Measurements from ENCODE around the gene APRT. TPM values are rescaled to one million over a fixed set of nuclear protein-coding genes. Genes with fewer than 3 reads are reported as not detected.

Gene APRT, protein sequence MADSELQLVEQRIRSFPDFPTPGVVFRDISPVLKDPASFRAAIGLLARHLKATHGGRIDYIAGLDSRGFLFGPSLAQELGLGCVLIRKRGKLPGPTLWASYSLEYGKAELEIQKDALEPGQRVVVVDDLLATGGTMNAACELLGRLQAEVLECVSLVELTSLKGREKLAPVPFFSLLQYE
- total RNA-seq = 13.1 TPM

GRCh38 chr16:88811769-88812512, at the start of gene APRT:
APRT (minus strand) TSS chr16:88811928; CDS start chr16:88811899, 29 bp downstream.

DNA sequence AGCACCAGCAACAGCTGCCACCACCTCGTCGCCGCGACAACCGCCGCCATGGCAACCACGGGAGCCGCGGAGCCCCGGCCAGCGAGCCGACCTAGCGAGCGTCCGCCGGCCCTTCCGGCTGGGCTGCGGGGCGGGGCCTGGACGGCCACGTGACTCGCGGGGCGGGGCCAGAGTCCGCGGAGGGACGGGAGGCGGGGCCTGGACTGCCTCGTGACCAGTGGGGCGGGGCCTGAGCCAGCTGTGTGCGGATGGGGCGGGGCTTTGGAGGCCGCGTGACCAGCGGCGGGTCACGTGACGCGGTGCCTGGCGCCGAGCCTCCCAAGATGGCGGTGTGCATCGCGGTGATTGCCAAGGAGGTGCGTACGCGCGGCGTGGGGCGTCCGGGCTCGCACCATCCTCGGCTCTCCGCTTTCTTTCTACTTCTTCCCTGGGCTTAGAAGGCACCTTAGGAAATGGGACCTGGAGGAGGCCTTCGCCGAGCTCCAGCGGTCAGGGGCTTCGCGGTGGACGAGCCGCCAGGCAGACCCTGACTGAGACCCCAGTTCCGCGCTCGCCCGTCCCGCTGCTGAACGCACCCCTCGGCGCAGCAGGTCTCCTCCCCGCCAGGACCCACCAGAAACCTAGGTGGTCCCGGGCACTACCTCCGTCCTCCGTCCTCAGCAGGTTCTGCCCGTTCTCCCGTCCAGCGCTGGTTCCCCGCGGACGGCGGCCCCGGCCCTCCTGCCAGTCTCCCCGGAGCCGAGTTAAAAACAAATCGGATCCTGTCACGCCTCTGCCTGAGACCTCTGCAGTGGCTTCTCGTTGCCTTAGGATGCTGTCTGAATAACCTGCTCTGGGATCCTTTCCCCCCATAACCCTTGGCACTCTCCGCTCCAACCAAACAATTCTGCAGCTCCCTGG, 45.4 kb upstream of the APRT start, which contains the start of the genes GALNS and TRAPPC2L:
TSS of gene GALNS (minus strand) at position 120 of the 900 bp plus-strand sequence. CDS start at position 50, 70 bp downstream.
TSS of gene TRAPPC2L (plus strand) at position 300 of the 900 bp plus-strand sequence. CDS start at position 324, 24 bp downstream.

DNA sequence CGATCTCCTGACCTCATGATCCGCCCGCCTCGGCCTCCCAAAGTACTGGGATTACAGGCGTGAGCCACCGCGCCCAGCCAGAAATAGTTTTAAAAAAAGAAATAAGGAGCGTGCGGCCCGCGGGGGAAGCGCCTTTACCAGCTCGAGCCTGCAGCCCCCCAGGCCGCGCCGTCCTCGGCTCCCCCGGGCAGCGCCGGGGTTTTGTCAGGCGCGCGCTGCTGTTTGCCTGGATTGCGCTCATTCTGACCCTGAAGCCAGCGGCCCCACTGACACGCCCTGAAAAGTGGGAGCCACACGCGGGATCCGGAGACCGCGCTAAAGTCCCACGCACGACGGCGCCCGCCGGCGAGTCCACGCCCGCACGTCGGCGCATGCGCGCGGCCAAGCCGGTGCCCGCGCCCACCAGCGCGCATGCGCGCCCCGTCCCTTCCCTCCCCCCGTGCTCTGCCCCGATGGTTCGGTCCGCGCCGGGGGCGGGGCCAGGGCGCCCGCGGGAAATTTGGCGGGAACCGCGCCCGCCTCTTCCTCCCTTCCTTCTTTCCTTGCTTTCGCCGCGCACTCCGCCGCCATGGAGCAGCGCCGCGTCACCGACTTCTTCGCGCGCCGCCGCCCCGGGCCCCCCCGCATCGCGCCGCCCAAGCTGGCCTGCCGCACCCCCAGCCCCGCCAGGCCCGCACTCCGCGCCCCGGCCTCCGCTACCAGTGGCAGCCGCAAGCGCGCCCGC, 8.3 kb downstream of the APRT start, which contains the start of gene CDT1:
TSS of gene CDT1 (plus strand) at position 526 of the 724 bp plus-strand sequence. CDS start at position 569, 43 bp downstream.

GRCh38 chr16:88785106-88785924, 26.4 kb downstream of the APRT start, which contains the start of gene PIEZO1:
PIEZO1 (minus strand) TSS chr16:88785220; CDS start chr16:88784964, 256 bp downstream.

Other genes starting within 250 kb of the APRT start
- gene ZC3H18, start 241.5 kb downstream of the APRT start, total RNA-seq = 21.9 TPM
- not detected for gene IL17C, start 173.4 kb downstream of the APRT start, total RNA-seq
- 17.2 TPM for gene CYBA, start 160.9 kb downstream of the APRT start, total RNA-seq
- 79.5 TPM for gene MVD, start 148.8 kb downstream of the APRT start, total RNA-seq
- not detected for gene SNAI3, start 125.4 kb downstream of the APRT start, total RNA-seq
- gene RNF166, start 105.5 kb downstream of the APRT start, total RNA-seq = 11.3 TPM
- 13.8 TPM for gene CTU2, start 105.4 kb downstream of the APRT start, total RNA-seq
- gene PIEZO1, start 26.7 kb downstream of the APRT start, total RNA-seq = 8.5 TPM
- 2.5 TPM for gene CDT1, start 8.1 kb downstream of the APRT start, total RNA-seq
- 25.4 TPM for gene GALNS, start 45.0 kb upstream of the APRT start, total RNA-seq
- gene TRAPPC2L, start 45.2 kb upstream of the APRT start, total RNA-seq = 36.6 TPM
- not detected for gene PABPN1L, start 54.7 kb upstream of the APRT start, total RNA-seq
- 3.8 TPM for gene CBFA2T3, start 165.3 kb upstream of the APRT start, total RNA-seq

All from parietal lobe (tissue), 1 donor.